ENCODE measurements around the gene PLCD3. TPM values are rescaled to one million over a fixed set of nuclear protein-coding genes. Genes with fewer than 3 reads are reported as not detected.

Gene PLCD3
- total and polyA plus RNA-seq, 2 of the 8 experiments (the other 6 are each of a cell fraction or from before 2014, with no cell fraction given): 26.5 to 48.1 TPM

GRCh38 chr17:45087504-45087975 lies 44.8 kb downstream of the PLCD3 start:
- no peaks in the 10 kb centered on the region; the same call in 1 of the 2 replicates for H3K23me2 ChIP-seq (ENCODE audit: low read depth, low read length)
- H3K14ac ChIP-seq (ENCODE audit: insufficient read length): no peak overlapping the region
- CTCF ChIA-PET (ENCODE audit: partially characterized antibody): interaction anchor here (1.6 to 3.7 kb wide), 5 partner anchors 9 to 167 kb away, joined by 5 to 19 read pairs (median 14); partner anchors contain the start of gene PLCD3
- DNase-seq (ENCODE audit: low read depth in 1 of 2, low spot score in 2 of 2) (no peak), FAIRE-seq (no peak)
- H3K4ac ChIP-seq (replicated peaks; ENCODE audit: insufficient read length, low read depth, low read length): no peak overlapping the region
- H2BK20ac ChIP-seq (ENCODE audit: low read length): no peak overlapping the region
- H2AFZ ChIP-seq (ENCODE audit: low read length): no peak overlapping the region
- H2BK12ac ChIP-seq (ENCODE audit: low read depth, low read length): no peak overlapping the region
- no peak overlapping the region for H3K23ac ChIP-seq (ENCODE audit: insufficient read length)
- no peak overlapping the region for H2BK120ac ChIP-seq (replicated peaks; ENCODE audit: low read depth, low read length)
- H3K9me3 ChIP-seq (ENCODE audit: insufficient read depth in 2 of 2, low read depth in 1 of 2, low read length in 1 of 2): no peaks in the 10 kb centered on the region
- H4K5ac ChIP-seq (ENCODE audit: insufficient read length, low read depth, low read length): no peak overlapping the region
- no peak overlapping the region for H4K8ac ChIP-seq (ENCODE audit: extremely low read depth, insufficient read depth, low read length)
- H3K79me2 ChIP-seq (ENCODE audit: control insufficient read depth in 1 of 2, insufficient read depth in 2 of 2, low read length in 2 of 2): no peaks in the 10 kb centered on the region
- H2BK15ac ChIP-seq (ENCODE audit: low read length): no peak overlapping the region
- no peak overlapping the region for H3K4me3 ChIP-seq (ENCODE audit: extremely low read depth in 1 of 4, insufficient read depth in 2 of 4, low read depth in 3 of 4, low read length in 4 of 4)
- H3K4me2 ChIP-seq (ENCODE audit: insufficient read depth in 1 of 2, low read depth in 2 of 2, low read length in 2 of 2): no peak overlapping the region
- POLR2A ChIA-PET (ENCODE audit: partially characterized antibody): interaction anchor here (1.6 kb wide), 1 partner anchor 64 kb away, joined by 4 read pairs; no protein-coding TSS in a partner anchor
- H3K9ac ChIP-seq (replicated peaks in 1 of 4; ENCODE audit: extremely low read depth in 1 of 4, low read depth in 3 of 4, low read length in 3 of 4): no peak overlapping the region
- WGBS, 2 experiments (ENCODE audit: extremely low coverage in 1 of 2, insufficient coverage in 1 of 2, insufficient read length in 1 of 2, insufficient replicate concordance in 2 of 2, low coverage in 1 of 2, low lambda C conversion rate in 2 of 2, missing lambda C conversion rate in 1 of 2): 89% methylated on average over 3 of the region's 3 CpGs; no CpG with 5 or more reads in 1 of the 2 experiments
- H4K91ac ChIP-seq (replicated peaks; ENCODE audit: insufficient read length, low read length): no peak overlapping the region
- no peaks in the 10 kb centered on the region for H3K27me3 ChIP-seq (replicated peaks in 1 of 4; ENCODE audit: control insufficient read depth in 3 of 4, extremely low read depth in 1 of 4, insufficient read depth in 3 of 4, low read length in 3 of 4)
- no peaks in the 10 kb centered on the region; the same call in 1 of the 2 replicates for H3K79me1 ChIP-seq (ENCODE audit: low read depth, low read length)
- H3K4me1 ChIP-seq (replicated peaks in 1 of 4; ENCODE audit: control insufficient read depth in 3 of 4, insufficient read depth in 4 of 4, low read length in 3 of 4): peaks cover 0 to 7% (median 0%) of the 10 kb centered on the region in 4 experiments; a peak in 3 of 7 replicates
- no peak overlapping the region for H3K56ac ChIP-seq (replicated peaks; ENCODE audit: insufficient read length, low read depth, low read length)
- H3K18ac ChIP-seq (ENCODE audit: extremely low read depth, low read length): no peak overlapping the region
- no peak overlapping the region for H2BK5ac ChIP-seq (ENCODE audit: low read depth, low read length)
- TF ChIP-seq YY1 (IDR thresholded peaks at IDR 0.05; ENCODE audit: low read depth, low read length) (no peak), KDM5A (IDR thresholded peaks at IDR 0.05; ENCODE audit: low read length) (no peak), JUND (IDR thresholded peaks at IDR 0.05; ENCODE audit: low read length) (no peak), SIRT6 (IDR thresholded peaks at IDR 0.05; ENCODE audit: low read length) (no peak), RXRA (IDR thresholded peaks at IDR 0.05; ENCODE audit: insufficient read depth, low read depth, low read length) (no peak), CBX8 (IDR thresholded peaks at IDR 0.05; ENCODE audit: borderline replicate concordance, low read depth, low read length) (no peak), MAFK (IDR thresholded peaks at IDR 0.05; ENCODE audit: low read depth, low read length) (no peak), KDM1A (IDR thresholded peaks at IDR 0.05; ENCODE audit: borderline replicate concordance, low read length) (no peak), TAF7 (optimal IDR thresholded peaks at IDR 0.05; ENCODE audit: borderline replicate concordance, low read depth, low read length) (no peak), BCL11A (IDR thresholded peaks at IDR 0.05; ENCODE audit: low read depth in 2 of 2, low read length in 2 of 2) (no peak), TCF12 (IDR thresholded peaks at IDR 0.05; ENCODE audit: low read depth, low read length) (no peak)
- H4K20me1 ChIP-seq (replicated peaks in 1 of 2; ENCODE audit: control insufficient read depth in 1 of 2, insufficient read depth in 2 of 2, low read length in 2 of 2): peaks cover 0 to 15% of the 10 kb centered on the region in 2 experiments
- H3K27ac ChIP-seq (ENCODE audit: low read depth, low read length): no peak overlapping the region
- H3K36me3 ChIP-seq (ENCODE audit: control insufficient read depth in 2 of 4, insufficient read depth in 4 of 4, low read length in 3 of 4): peaks cover 15 to 66% (median 48%) of the 10 kb centered on the region in 4 experiments
- H2AK5ac ChIP-seq (ENCODE audit: low read depth, low read length): no peak overlapping the region
